ENCODE data around the gene CSTB.

- TF ChIP-seq CTCF (tag by site-specific recombination; IDR thresholded peaks at IDR 0.05), result no peak
- no peak for TF ChIP-seq INSM2 (tag by site-specific recombination; IDR thresholded peaks at IDR 0.05)
- no peak for TF ChIP-seq SP3 (tag by site-specific recombination; IDR thresholded peaks at IDR 0.05)
- TF ChIP-seq ZBTB26 (tag by site-specific recombination; optimal IDR thresholded peaks at IDR 0.05), result no peak
- TF ChIP-seq KLF8 (tag by site-specific recombination; IDR thresholded peaks at IDR 0.05), result no peak
- TF ChIP-seq ZNF530 (tag by site-specific recombination; IDR thresholded peaks at IDR 0.05; ENCODE audit: low read depth), result no peak
- TF ChIP-seq YY1 (tag by site-specific recombination; IDR thresholded peaks at IDR 0.05), result no peak
- TF ChIP-seq REST (tag by site-specific recombination; IDR thresholded peaks at IDR 0.05), result no peak
Observed at GRCh38 chr21:43744725-43745124, 31.4 kb downstream of the CSTB start.
